HepG2 (cell line): ENCODE results near the gene PREP. TPM values are rescaled to one million over a fixed set of nuclear protein-coding genes. Genes with fewer than 3 reads are reported as not detected.

Experiments used
- CSRNP1 ChIP-seq: sonication (generic); formaldehyde crosslinking; IDR thresholded peaks from 2 replicates; pipeline ENCODE4 v1.8.1; 2023; ENCODE audit warnings: mild to moderate bottlenecking, missing genetic modification reagents
- DMAP1 ChIP-seq: IDR thresholded peaks from 2 replicates; pipeline ENCODE4 v1.6.1; 2016
- FOXP1 ChIP-seq, 2 experiments: fragments of 450-650 bp in 1 of 2; IDR thresholded peaks; 2 replicates each; pipeline ENCODE4 v1.6.1; 2017 to 2018; ENCODE audit warnings: antibody characterized with exemption in 1 of 2
- GABPB1 ChIP-seq: IDR thresholded peaks from 2 replicates; pipeline ENCODE4 v1.6.1; 2016; ENCODE audit warnings: mild to moderate bottlenecking, missing genetic modification reagents, moderate library complexity, missing compliant biosample characterization
- KLF12 ChIP-seq: sonication (generic); formaldehyde crosslinking; IDR thresholded peaks from 2 replicates; pipeline ENCODE4 v1.4.0; 2020; ENCODE audit warnings: missing genetic modification reagents, borderline replicate concordance
- NR2F1 ChIP-seq, 2 experiments: fragments of 450-650 bp in 1 of 2; formaldehyde crosslinking in 1 of 2; IDR thresholded peaks; 2 replicates each; pipeline versions ENCODE4 v1.5.0 to v1.6.1; 2016 to 2020; ENCODE audit warnings: mild to moderate bottlenecking in 1 of 2, missing compliant biosample characterization in 1 of 2, missing genetic modification reagents in 1 of 2, moderate library complexity in 1 of 2
- PITX1 ChIP-seq: sonication (generic); formaldehyde crosslinking; IDR thresholded peaks from 2 replicates; pipeline ENCODE4 v1.5.1; 2020; ENCODE audit warnings: mild to moderate bottlenecking, missing genetic modification reagents
- RARA ChIP-seq: IDR thresholded peaks from 2 replicates; pipeline ENCODE4 v1.6.1; 2016; ENCODE audit warnings: missing genetic modification reagents, missing compliant biosample characterization
- RNF2 ChIP-seq: fragments of 450-650 bp; conservative IDR thresholded peaks from 2 replicates; pipeline ENCODE4 v1.6.1; 2016; ENCODE audit warnings: low read depth
- RORA ChIP-seq: sonication (generic); formaldehyde crosslinking; IDR thresholded peaks from 2 replicates; pipeline ENCODE4 v1.5.0; 2020; ENCODE audit warnings: mild to moderate bottlenecking, missing genetic modification reagents, moderate library complexity
- SNAPC2 ChIP-seq: sonication (generic); formaldehyde crosslinking; IDR thresholded peaks from 2 replicates; pipeline ENCODE4 v1.8.1; 2022; ENCODE audit warnings: mild to moderate bottlenecking, missing genetic modification reagents
- SNAPC5 ChIP-seq: sonication (generic); formaldehyde crosslinking; IDR thresholded peaks from 2 replicates; pipeline ENCODE4 v1.8.1; 2023; ENCODE audit warnings: mild to moderate bottlenecking, missing genetic modification reagents, borderline replicate concordance
- THAP11 ChIP-seq: IDR thresholded peaks from 2 replicates; pipeline ENCODE4 v1.6.1; 2016; ENCODE audit warnings: missing biosample characterization, missing genetic modification reagents
- ZKSCAN5 ChIP-seq: sonication (generic); formaldehyde crosslinking; IDR thresholded peaks from 2 replicates; pipeline ENCODE4 v1.5.1; 2020; ENCODE audit warnings: mild to moderate bottlenecking, missing genetic modification reagents
- ZNF12 ChIP-seq: sonication (generic); formaldehyde crosslinking; IDR thresholded peaks from 2 replicates; pipeline ENCODE4 v1.5.0; 2020; ENCODE audit warnings: missing genetic modification reagents
- ZNF142 ChIP-seq: sonication (generic); formaldehyde crosslinking; IDR thresholded peaks from 2 replicates; pipeline ENCODE4 v1.4.0; 2020; ENCODE audit warnings: missing genetic modification reagents
- ZNF446 ChIP-seq: sonication (generic); formaldehyde crosslinking; IDR thresholded peaks from 2 replicates; pipeline ENCODE4 v1.5.0; 2020; ENCODE audit warnings: mild to moderate bottlenecking, missing genetic modification reagents
- ZNF616 ChIP-seq: sonication (generic); formaldehyde crosslinking; IDR thresholded peaks from 2 replicates; pipeline ENCODE4 v1.5.0; 2020; ENCODE audit warnings: low read depth, mild to moderate bottlenecking, missing genetic modification reagents
- ZNF678 ChIP-seq: sonication (generic); formaldehyde crosslinking; IDR thresholded peaks from 2 replicates; pipeline ENCODE4 v1.4.0; 2020; ENCODE audit warnings: mild to moderate bottlenecking, missing genetic modification reagents
- ZNF766 ChIP-seq: sonication (generic); formaldehyde crosslinking; IDR thresholded peaks from 2 replicates; pipeline ENCODE4 v1.5.0; 2020; ENCODE audit warnings: missing genetic modification reagents, borderline replicate concordance
- ZSCAN22 ChIP-seq: sonication (generic); formaldehyde crosslinking; IDR thresholded peaks from 2 replicates; pipeline ENCODE4 v1.4.0; 2020; ENCODE audit warnings: mild to moderate bottlenecking, missing genetic modification reagents
- polyA plus RNA-seq, 8 experiments: library from polyadenylated mRNA; depleted of rRNA in 3 of 8; stranded (reverse) in 7 of 8; unstranded in 1 of 8; fragments of >200 nt; fragmentation: Illumina TruSeq in 4 of 8; extraction: Trizol in 4 of 8; gene quantifications; 2 replicates each; pipeline versions ENCODE4 v1.2.1 to v1.2.3, GENCODE V29; 2011 to 2016; ENCODE audit warnings: low read depth in 4 of 8, missing spikeins in 1 of 8, mixed read lengths in 1 of 8; ENCODE audit not compliant: insufficient read depth in 1 of 8
- total RNA-seq, 5 experiments: library from RNA; depleted of rRNA; stranded (reverse); fragments of >200 nt; fragmentation: Illumina TruSeq; extraction: Trizol; gene quantifications; 2 replicates each; pipeline ENCODE4 v1.2.3, GENCODE V29; 2016; ENCODE audit warnings: low read depth in 1 of 5
- TF ChIP-seq, protein P1 (sequence below): sonication (generic); formaldehyde crosslinking; IDR thresholded peaks from 2 replicates; pipeline ENCODE4 v1.4.0; 2020; ENCODE audit warnings: missing genetic modification reagents, low read depth, mild to moderate bottlenecking, borderline replicate concordance

Gene PREP
- total and polyA plus RNA-seq, 2 of the 13 experiments (the other 11 are each of a cell fraction or from before 2014, with no cell fraction given), result 12.6 to 15.9 TPM

- TF ChIP-seq SNAPC2 (CRISPR knock-in tag), result no peak
- TF ChIP-seq ZSCAN22 (CRISPR knock-in tag), result no peak
- no peak for TF ChIP-seq CSRNP1 (CRISPR knock-in tag)
- TF ChIP-seq, protein P1, sequence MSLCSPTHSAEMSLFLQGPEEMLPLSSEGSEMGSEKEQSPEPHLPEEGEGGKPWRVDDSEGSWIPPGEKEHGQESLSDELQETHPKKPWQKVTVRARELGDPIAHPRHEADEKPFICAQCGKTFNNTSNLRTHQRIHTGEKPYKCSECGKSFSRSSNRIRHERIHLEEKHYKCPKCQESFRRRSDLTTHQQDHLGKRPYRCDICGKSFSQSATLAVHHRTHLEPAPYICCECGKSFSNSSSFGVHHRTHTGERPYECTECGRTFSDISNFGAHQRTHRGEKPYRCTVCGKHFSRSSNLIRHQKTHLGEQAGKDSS (CRISPR knock-in tag), result no peak
- no peak for TF ChIP-seq RARA (CRISPR knock-in tag)
- TF ChIP-seq ZNF12 (CRISPR knock-in tag), result no peak
- no peak for TF ChIP-seq RORA (CRISPR knock-in tag)
- TF ChIP-seq THAP11 (CRISPR knock-in tag), result 0 out of 2 replicates have a peak, but pooled peaks have one; percentile 29
- TF ChIP-seq ZKSCAN5, result no peak
- TF ChIP-seq ZNF678 (CRISPR knock-in tag), result no peak
- no peak for TF ChIP-seq ZNF616 (CRISPR knock-in tag)
- no peak for TF ChIP-seq NR2F1 (CRISPR knock-in tag; IDR thresholded peaks at IDR 0.05)
- TF ChIP-seq DMAP1 (CRISPR knock-in tag), result peak; percentile 39
- no peak for TF ChIP-seq PITX1
- TF ChIP-seq ZNF142, result no peak
- no peak for TF ChIP-seq SNAPC5 (CRISPR knock-in tag)
- no peak for TF ChIP-seq FOXP1 (IDR thresholded peaks at IDR 0.05)
- no peak for TF ChIP-seq FOXP1 (CRISPR knock-in tag; IDR thresholded peaks at IDR 0.05)
- no peak for TF ChIP-seq ZNF446
- TF ChIP-seq KLF12, result no peak
- TF ChIP-seq GABPB1 (CRISPR knock-in tag), result peak; percentile 67
- no peak for TF ChIP-seq RNF2
- TF ChIP-seq ZNF766 (CRISPR knock-in tag), result 0 out of 2 replicates have a peak, but pooled peaks have one; percentile 59
Observed at GRCh38 chr6:105402939-105403935, at the start of gene PREP (continued).
